Right lobe of liver (tissue), 6 donors: Measurements from ENCODE around the gene RPTOR. TPM values are rescaled to one million over a fixed set of nuclear protein-coding genes. Genes with fewer than 3 reads are reported as not detected.

Experiments
- ATAC-seq, 4 donors: fragments of 200-7000 bp; cut with Tn5 transposase; one replicate each; pipeline ENCODE4 v1.9.1; 2020; ENCODE audit warnings: mild to moderate bottlenecking in 4 of 4, moderate library complexity in 4 of 4
- DNase-seq, 3 donors: peaks; one replicate each; pipeline ENCODE4 v3.0.0-alpha.2; 2020
- H3K27ac ChIP-seq, 3 donors: fragments of 200-600 bp; one replicate each; pipeline ENCODE4 v1.8.0; 2022
- H3K27me3 ChIP-seq, 2 donors: fragments of 200-600 bp; one replicate each; pipeline ENCODE4 v1.8.0; 2022
- H3K36me3 ChIP-seq, 4 donors: fragments of 200-600 bp; sonication (generic) in 1 of 4; one replicate each; pipeline versions ENCODE4 v1.5.1 to v1.8.0; 2017 to 2022; ENCODE audit warnings: control low read depth in 1 of 4
- H3K4me1 ChIP-seq, 4 donors: fragments of 200-600 bp; sonication (generic) in 1 of 4; one replicate each; pipeline versions ENCODE4 v1.5.1 to v1.8.0; 2017 to 2022; ENCODE audit warnings: control low read depth in 1 of 4
- H3K4me3 ChIP-seq, 3 donors: fragments of 200-600 bp; one replicate each; pipeline ENCODE4 v1.8.0; 2022
- H3K9me3 ChIP-seq, 4 donors: fragments of 200-600 bp; sonication (generic) in 1 of 4; one replicate each; pipeline versions ENCODE4 v1.5.1 to v1.8.0; 2017 to 2022; ENCODE audit warnings: control low read depth in 1 of 4
- CTCF ChIP-seq, 4 donors: fragments of 200-600 bp in 3 of 4; fragments of 450-650 bp in 1 of 4; IDR thresholded peaks; one replicate each; pipeline versions ENCODE4 v1.5.1 to v1.8.0; 2016 to 2022; ENCODE audit warnings: antibody characterized with exemption in 4 of 4, mild to moderate bottlenecking in 2 of 4
- POLR2A ChIP-seq: fragments of 450-650 bp; IDR thresholded peaks from one replicate; pipeline ENCODE4 v1.6.1; 2017; ENCODE audit warnings: antibody characterized with exemption, mild to moderate bottlenecking
- WGBS: methylation state at CpG from one replicate; pipeline ENCODE4 v1.1.6; 2018; ENCODE audit warnings: low coverage, low lambda C conversion rate; ENCODE audit not compliant: insufficient coverage; ENCODE audit errors: missing lambda C conversion rate; 5-methylcytosine and 5-hydroxymethylcytosine counted together
- intact Hi-C, 2 donors: fragments of 100-400 bp; cut with DNase I; formaldehyde crosslinking; loops; one replicate each; pipeline versions ENCODE4 v1.11.2 to v1.14.1; 2022
- total RNA-seq, 6 experiments: library from RNA; depleted of rRNA in 2 of 6; stranded (reverse); fragments of >200 nt in 2 of 6; fragmentation: NEBNext Ultra II Directional in 3 of 6; extraction: Animal tissue kit (Norgen Biotek cat#: 25700) in 3 of 6; gene quantifications; one replicate each; pipeline versions ENCODE4 v1.1.0 to v1.2.4, GENCODE V29; 2016 to 2023
- donor health status: DM: no; HTN: yes; CAD: no.
- donor health status: DM: no; HTN: no; CAD: no.
- donor health status: DM: no; HTN: no; CAD: no.
- donor health status: DM: no; HTN: yes; CAD: no.
- donor health status: DM: no; HTN: yes; CAD: no.

The RPTOR gene
- total RNA-seq, 6 experiments from 2014 or later, result 13.1 to 24.0 (median 15.5) TPM

GRCh38 chr17:80636361-80637018, 91.9 kb downstream of the RPTOR start:
- H3K27ac ChIP-seq, result no peak overlapping the region
- intact Hi-C loops, result no loop called here
- H3K9me3 ChIP-seq, result no peaks in the 10 kb centered on the region
- no peaks in the 10 kb centered on the region for H3K36me3 ChIP-seq
- H3K4me3 ChIP-seq, result no peak overlapping the region
- H3K27me3 ChIP-seq, result no peaks in the 10 kb centered on the region
- 85% methylated on average over 13 of the region's 20 CpGs for WGBS
- DNase-seq (no peak), ATAC-seq (no peak)
- TF ChIP-seq POLR2A, result no peak
- TF ChIP-seq CTCF (IDR thresholded peaks at IDR 0.05), result no peak
- no peaks in the 10 kb centered on the region for H3K4me1 ChIP-seq

- no peaks in the 10 kb centered on the region for H3K27me3 ChIP-seq
- DNase-seq (no peak), ATAC-seq (no peak)
- WGBS, result 88% methylated on average over 12 of the region's 17 CpGs
- intact Hi-C loops, result no loop called here
- no peaks in the 10 kb centered on the region for H3K4me1 ChIP-seq
- H3K4me3 ChIP-seq, result no peak overlapping the region
- H3K27ac ChIP-seq, result no peak overlapping the region
- no peaks in the 10 kb centered on the region for H3K9me3 ChIP-seq
- H3K36me3 ChIP-seq, result no peaks in the 10 kb centered on the region
- no peak for TF ChIP-seq POLR2A
- no peak for TF ChIP-seq CTCF (IDR thresholded peaks at IDR 0.05)
These were observed 92.6 kb downstream of the RPTOR start for GRCh38 chr17:80637048-80637781.

- ATAC-seq, result no peak
- Histone ChIP-seq H3K27me3 (no peaks in the 10 kb centered on the region), H3K36me3 (no peaks in the 10 kb centered on the region), H3K27ac (no peak overlapping the region), H3K4me1 (no peaks in the 10 kb centered on the region), H3K4me3 (no peak overlapping the region), H3K9me3 (no peaks in the 10 kb centered on the region)
- intact Hi-C loops, result no loop called here
- no peak for DNase-seq
- WGBS, result 100% methylated on average over 2 of the region's 2 CpGs
- TF ChIP-seq POLR2A (no peak), CTCF (IDR thresholded peaks at IDR 0.05) (no peak)
These were observed 95.0 kb downstream of the RPTOR start for GRCh38 chr17:80639658-80640057.

DNA sequence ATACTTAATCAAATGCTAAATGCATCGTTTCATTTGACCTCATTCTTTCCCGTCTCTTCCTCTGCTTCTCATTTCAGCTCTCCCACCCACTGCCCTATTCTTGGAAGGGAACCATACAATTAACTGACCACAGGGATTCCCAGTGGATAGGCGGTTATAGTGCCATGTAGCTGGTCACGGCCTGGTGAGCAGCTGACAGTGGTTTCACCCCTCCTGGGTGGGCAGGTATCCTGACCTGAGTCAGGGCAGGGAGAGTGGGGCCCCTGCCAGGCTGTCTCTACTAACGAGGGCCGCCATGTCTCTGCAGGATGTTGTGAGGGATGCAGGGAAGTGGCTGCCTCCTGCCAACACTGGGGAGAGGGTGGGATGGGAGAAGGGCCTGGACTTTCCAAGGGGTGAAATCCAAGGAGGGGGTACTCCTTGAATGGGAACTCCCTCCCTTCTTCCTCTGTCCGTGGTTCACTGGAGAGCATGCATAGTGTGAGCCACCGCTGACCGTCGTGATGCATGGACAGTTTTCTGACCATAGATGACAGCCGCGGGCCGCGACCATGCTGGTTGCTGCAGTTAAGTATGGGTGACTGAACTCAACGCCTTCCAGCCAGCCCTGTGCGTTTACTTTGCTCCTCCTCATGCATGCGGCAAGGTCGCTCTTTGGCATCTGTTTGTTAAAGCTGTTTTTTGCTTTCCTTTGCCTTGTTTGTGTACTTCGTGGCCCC, 95.9 kb downstream of the RPTOR start:
- H3K27ac ChIP-seq, result no peak overlapping the region
- no peaks in the 10 kb centered on the region for H3K27me3 ChIP-seq
- no peak for DNase-seq
- ATAC-seq, result peak in 1 of 4 donors; percentile 23
- intact Hi-C loops, result no loop called here
- no peak for TF ChIP-seq POLR2A
- TF ChIP-seq CTCF (IDR thresholded peaks at IDR 0.05), result no peak
- H3K4me3 ChIP-seq, result no peak overlapping the region
- no peaks in the 10 kb centered on the region for H3K36me3 ChIP-seq
- H3K4me1 ChIP-seq, result no peaks in the 10 kb centered on the region
- WGBS, result 93% methylated on average over 7 of the region's 19 CpGs
- no peaks in the 10 kb centered on the region for H3K9me3 ChIP-seq
